ENCODE results near the gene LRRC71. TPM values are rescaled to one million over a fixed set of nuclear protein-coding genes. Genes with fewer than 3 reads are reported as not detected.

Gene LRRC71
- total and polyA plus RNA-seq, 2 of the 13 experiments (the other 11 are each of a cell fraction or from before 2014, with no cell fraction given), result not detected

DNA sequence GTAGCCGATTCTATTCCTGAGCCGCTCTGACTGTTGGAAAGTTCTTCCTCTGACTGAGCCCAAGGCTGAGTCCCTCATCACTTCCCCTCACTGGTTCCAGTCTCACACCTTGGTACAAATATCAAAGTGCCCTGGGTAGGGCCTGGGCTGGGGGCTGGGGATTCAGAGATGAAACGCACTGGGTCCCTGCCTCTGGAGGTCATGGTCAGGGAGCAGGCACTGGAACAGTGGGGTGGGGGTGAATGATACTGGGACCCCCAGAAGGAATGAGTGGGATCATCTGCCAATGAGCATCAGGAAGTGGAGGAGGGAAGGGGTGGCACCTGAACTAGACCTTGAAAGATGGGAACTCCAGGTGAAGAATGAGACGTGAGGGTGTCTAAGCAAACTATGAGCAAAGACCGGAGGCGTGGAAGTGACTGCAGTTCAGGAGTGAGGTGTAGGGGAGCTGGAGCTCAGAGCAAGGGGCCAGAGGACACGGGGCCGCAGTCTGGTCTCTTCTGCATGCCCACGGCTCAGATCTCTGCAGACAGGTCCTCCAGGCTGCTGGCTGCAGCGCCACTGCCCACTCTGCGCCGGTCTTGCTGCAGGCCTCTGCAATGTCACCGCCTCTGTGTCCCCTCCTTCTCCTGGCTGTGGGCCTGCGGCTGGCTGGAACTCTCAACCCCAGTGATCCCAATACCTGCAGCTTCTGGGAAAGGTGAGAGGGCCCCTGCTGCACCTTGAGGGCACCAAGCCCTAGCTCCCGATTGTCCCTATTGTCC, 16.9 kb upstream of the LRRC71 start (continued):
- TF ChIP-seq, protein P1, sequence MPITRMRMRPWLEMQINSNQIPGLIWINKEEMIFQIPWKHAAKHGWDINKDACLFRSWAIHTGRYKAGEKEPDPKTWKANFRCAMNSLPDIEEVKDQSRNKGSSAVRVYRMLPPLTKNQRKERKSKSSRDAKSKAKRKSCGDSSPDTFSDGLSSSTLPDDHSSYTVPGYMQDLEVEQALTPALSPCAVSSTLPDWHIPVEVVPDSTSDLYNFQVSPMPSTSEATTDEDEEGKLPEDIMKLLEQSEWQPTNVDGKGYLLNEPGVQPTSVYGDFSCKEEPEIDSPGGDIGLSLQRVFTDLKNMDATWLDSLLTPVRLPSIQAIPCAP (CRISPR knock-in tag; IDR thresholded peaks at IDR 0.05; ENCODE audit: low read depth), result no peak
- TF ChIP-seq ZBTB42 (CRISPR knock-in tag; IDR thresholded peaks at IDR 0.05) (no peak), CEBPG (CRISPR knock-in tag; IDR thresholded peaks at IDR 0.05) (no peak), PAX8 (CRISPR knock-in tag; IDR thresholded peaks at IDR 0.05; ENCODE audit: borderline replicate concordance) (no peak), IRF2 (CRISPR knock-in tag; IDR thresholded peaks at IDR 0.05) (no peak), ZNF703 (CRISPR knock-in tag; IDR thresholded peaks at IDR 0.05; ENCODE audit: borderline replicate concordance) (no peak), MTF1 (CRISPR knock-in tag; IDR thresholded peaks at IDR 0.05) (no peak), ZMAT3 (CRISPR knock-in tag; conservative IDR thresholded peaks at IDR 0.05) (no peak), ISX (CRISPR knock-in tag; conservative IDR thresholded peaks at IDR 0.05) (no peak)

DNA sequence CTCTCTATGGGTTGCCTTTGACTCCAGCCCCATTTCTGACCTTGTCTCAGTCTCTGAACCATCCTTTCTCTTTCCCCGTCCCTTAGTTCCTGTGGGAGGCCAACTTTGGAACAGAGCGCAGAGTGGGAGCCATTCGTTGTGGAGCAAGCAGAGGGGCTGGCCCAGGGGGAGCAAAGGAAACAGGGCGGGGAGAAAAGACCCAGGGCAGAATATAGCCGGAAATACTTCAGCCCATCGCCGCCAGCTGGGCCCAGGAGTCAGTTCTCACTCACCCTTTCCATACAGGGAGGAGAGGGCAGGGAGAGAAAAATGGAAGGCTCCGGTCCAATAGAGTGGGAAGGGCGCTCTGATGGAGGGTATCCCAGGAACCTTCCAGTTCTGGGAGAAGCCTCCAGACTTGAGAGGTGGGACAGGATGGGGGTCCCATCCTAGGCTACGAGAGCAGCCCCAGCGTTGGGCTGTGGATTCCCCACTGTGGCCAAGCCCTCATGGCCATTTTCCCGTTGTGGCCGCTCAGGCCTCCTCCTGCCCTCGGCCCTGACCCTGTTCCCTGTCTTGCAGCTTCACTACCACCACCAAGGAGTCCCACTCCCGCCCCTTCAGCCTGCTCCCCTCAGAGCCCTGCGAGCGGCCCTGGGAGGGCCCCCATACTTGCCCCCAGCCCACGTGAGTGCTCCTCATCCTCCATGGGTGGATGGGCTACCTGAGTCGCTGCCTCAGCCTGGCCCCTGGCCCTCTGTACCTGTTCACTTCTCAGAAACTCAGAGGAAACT, 16.1 kb upstream of the LRRC71 start:
- H3K27me3 ChIP-seq (ENCODE audit: control insufficient read depth in 1 of 2, insufficient read depth in 2 of 2, low read length in 2 of 2), result peaks cover 10 to 93% of the 10 kb centered on the region in 2 experiments
- no peaks in the 10 kb centered on the region for H3K36me3 ChIP-seq (replicated peaks in 1 of 2; ENCODE audit: control insufficient read depth in 1 of 2, insufficient read depth in 2 of 2, low read length in 2 of 2)
- no peak overlapping the region for H3K4me3 ChIP-seq (replicated peaks in 1 of 3; ENCODE audit: insufficient read depth in 1 of 3, low read depth in 2 of 3, low read length in 3 of 3)
- intact Hi-C loops (cut with micrococcal nuclease; ENCODE audit: unreplicated experiment) (no loop called here), in situ Hi-C loops (cut with HindIII; ENCODE audit: extremely low pct_ligation_motif_present, low pct_unique_long_range_greater_than_20kb) (no loop called here)
- no peak for ATAC-seq
- H3K79me2 ChIP-seq (ENCODE audit: insufficient read depth, low read length), result no peaks in the 10 kb centered on the region
- POLR2A ChIA-PET, result no interaction called here
- BruUV-seq (replicated peaks), result no TSS peak
- DNase-seq (ENCODE audit: low spot score), result no peak
- H3K27ac ChIP-seq (ENCODE audit: extremely low read length, insufficient read depth, low read length), result no peak overlapping the region
- 22% methylated on average over 17 of the region's 19 CpGs for WGBS (ENCODE audit: low lambda C conversion rate)
- FAIRE-seq, result no peak
- CTCF ChIA-PET (ENCODE audit: low intra/inter-chr PET ratio, low total read pairs), result no interaction called here
- no peak overlapping the region for H3K4me2 ChIP-seq (ENCODE audit: low read depth, low read length)
- H4K20me1 ChIP-seq (ENCODE audit: insufficient read depth, low read length), result no peaks in the 10 kb centered on the region
- H3K4me1 ChIP-seq (ENCODE audit: insufficient read depth, low read length), result peaks cover 15% of the 10 kb centered on the region
- no peaks in the 10 kb centered on the region for H3K9me3 ChIP-seq (ENCODE audit: low read length)
- H3K9ac ChIP-seq (ENCODE audit: insufficient read depth, low read depth, low read length), result no peak overlapping the region
- no peak overlapping the region for H2AFZ ChIP-seq (ENCODE audit: low read length)
- TF ChIP-seq PCBP2 (optimal IDR thresholded peaks at IDR 0.05; ENCODE audit: low read depth, low read length, poor library complexity, severe bottlenecking), result no peak
- no peak for TF ChIP-seq EP300 (IDR thresholded peaks at IDR 0.05; ENCODE audit: low read depth in 2 of 2, low read length in 2 of 2)
- no peak for TF ChIP-seq EP300 (CRISPR knock-in tag; IDR thresholded peaks at IDR 0.05; ENCODE audit: borderline replicate concordance)
- TF ChIP-seq ZC3H13 (CRISPR knock-in tag; IDR thresholded peaks at IDR 0.05), result no peak
- TF ChIP-seq ZFYVE20 (CRISPR knock-in tag; IDR thresholded peaks at IDR 0.05; ENCODE audit: borderline replicate concordance, low read depth), result no peak
- no peak for TF ChIP-seq ATAD3A (CRISPR knock-in tag; IDR thresholded peaks at IDR 0.05)
- no peak for TF ChIP-seq MAFF (IDR thresholded peaks at IDR 0.05; ENCODE audit: low read depth, low read length)
- TF ChIP-seq, protein P2, sequence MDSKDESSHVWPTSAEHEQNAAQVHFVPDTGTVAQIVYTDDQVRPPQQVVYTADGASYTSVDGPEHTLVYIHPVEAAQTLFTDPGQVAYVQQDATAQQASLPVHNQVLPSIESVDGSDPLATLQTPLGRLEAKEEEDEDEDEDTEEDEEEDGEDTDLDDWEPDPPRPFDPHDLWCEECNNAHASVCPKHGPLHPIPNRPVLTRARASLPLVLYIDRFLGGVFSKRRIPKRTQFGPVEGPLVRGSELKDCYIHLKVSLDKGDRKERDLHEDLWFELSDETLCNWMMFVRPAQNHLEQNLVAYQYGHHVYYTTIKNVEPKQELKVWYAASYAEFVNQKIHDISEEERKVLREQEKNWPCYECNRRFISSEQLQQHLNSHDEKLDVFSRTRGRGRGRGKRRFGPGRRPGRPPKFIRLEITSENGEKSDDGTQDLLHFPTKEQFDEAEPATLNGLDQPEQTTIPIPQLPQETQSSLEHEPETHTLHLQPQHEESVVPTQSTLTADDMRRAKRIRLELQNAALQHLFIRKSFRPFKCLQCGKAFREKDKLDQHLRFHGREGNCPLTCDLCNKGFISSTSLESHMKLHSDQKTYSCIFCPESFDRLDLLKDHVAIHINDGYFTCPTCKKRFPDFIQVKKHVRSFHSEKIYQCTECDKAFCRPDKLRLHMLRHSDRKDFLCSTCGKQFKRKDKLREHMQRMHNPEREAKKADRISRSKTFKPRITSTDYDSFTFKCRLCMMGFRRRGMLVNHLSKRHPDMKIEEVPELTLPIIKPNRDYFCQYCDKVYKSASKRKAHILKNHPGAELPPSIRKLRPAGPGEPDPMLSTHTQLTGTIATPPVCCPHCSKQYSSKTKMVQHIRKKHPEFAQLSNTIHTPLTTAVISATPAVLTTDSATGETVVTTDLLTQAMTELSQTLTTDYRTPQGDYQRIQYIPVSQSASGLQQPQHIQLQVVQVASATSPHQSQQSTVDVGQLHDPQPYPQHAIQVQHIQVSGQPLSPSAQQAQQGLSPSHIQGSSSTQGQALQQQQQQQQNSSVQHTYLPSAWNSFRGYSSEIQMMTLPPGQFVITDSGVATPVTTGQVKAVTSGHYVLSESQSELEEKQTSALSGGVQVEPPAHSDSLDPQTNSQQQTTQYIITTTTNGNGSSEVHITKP (CRISPR knock-in tag; IDR thresholded peaks at IDR 0.05; ENCODE audit: low read depth), result no peak
- no peak for TF ChIP-seq MBD4 (IDR thresholded peaks at IDR 0.05; ENCODE audit: borderline replicate concordance, low read length)
- no peak for TF ChIP-seq KDM6A (CRISPR knock-in tag; IDR thresholded peaks at IDR 0.05; ENCODE audit: low read depth)
- no peak for TF ChIP-seq RAD51 (IDR thresholded peaks at IDR 0.05; ENCODE audit: borderline replicate concordance)

Measured in HepG2 (cell line).